Measurements from ENCODE around the gene GPR107. TPM values are rescaled to one million over a fixed set of nuclear protein-coding genes. Genes with fewer than 3 reads are reported as not detected.

The GPR107 gene
- total and polyA plus RNA-seq, 2 of the 8 experiments (the other 6 are each of a cell fraction or from before 2014, with no cell fraction given) = 19.3 to 30.7 TPM

DNA sequence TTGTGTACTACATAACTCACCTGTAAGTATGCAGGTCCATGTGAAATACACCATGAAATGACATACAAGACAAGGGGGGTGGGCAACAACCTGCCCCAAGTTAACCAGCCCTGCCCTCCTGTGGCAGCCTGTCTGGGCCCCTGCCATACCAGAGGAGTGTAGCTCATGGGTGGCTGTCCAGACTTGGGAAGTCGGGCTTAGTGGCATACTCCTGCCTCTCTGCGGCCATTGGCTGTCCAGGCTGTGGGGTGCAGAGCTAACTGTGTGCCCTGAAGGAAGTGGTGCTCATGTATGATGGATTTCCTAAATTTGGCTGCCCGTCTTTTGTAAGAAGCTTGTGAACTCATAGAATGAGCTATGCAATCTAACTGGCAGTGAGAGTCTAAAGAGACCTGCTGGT lies 47.0 kb downstream of the GPR107 start (continued):
- TF ChIP-seq NANOG (IDR thresholded peaks at IDR 0.05; ENCODE audit: insufficient read depth, low read depth, low read length, poor library complexity, severe bottlenecking) (no peak), POLR2A (IDR thresholded peaks at IDR 0.05; ENCODE audit: control extremely low read depth in 1 of 2, low read depth in 2 of 2, low read length in 2 of 2) (no peak), RFX5 (IDR thresholded peaks at IDR 0.05; ENCODE audit: borderline replicate concordance, low read depth, low read length) (no peak)
